PC-9 (cell line): ENCODE data around the gene GARNL3.

ENCODE experiments used
- EZH2 ChIP-seq: fragments of 200-600 bp; sonication (generic); IDR thresholded peaks from 2 replicates; pipeline ENCODE4 v1.8.0; 2017; ENCODE audit warnings: antibody characterized with exemption, low read depth
- TF ChIP-seq, protein P1 (sequence below): fragments of 200-600 bp; sonication (generic); conservative IDR thresholded peaks from 2 replicates; pipeline ENCODE4 v1.6.1; 2017; ENCODE audit warnings: mixed run types, antibody characterized with exemption, mild to moderate bottlenecking, moderate library complexity

DNA sequence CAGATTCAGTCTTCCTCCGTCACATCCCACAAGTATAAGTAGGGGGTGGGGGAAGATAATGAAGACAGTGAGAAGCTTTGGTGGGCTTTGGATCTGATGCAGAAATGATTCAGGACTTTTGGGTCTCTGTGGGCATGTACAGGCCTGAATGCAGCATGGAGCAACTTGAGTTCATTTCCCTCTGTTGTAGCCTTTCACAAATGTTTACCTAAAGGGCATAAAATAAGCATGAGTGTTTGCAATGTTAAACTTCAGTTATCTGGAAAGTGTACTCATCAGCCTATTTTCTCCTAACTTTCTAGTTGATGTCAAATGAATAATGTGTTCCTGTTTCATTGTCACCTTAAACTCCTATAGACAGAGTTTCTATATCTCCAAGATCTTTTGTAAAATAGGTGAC lies 39.3 kb downstream of the GARNL3 start:
- TF ChIP-seq, protein P1, sequence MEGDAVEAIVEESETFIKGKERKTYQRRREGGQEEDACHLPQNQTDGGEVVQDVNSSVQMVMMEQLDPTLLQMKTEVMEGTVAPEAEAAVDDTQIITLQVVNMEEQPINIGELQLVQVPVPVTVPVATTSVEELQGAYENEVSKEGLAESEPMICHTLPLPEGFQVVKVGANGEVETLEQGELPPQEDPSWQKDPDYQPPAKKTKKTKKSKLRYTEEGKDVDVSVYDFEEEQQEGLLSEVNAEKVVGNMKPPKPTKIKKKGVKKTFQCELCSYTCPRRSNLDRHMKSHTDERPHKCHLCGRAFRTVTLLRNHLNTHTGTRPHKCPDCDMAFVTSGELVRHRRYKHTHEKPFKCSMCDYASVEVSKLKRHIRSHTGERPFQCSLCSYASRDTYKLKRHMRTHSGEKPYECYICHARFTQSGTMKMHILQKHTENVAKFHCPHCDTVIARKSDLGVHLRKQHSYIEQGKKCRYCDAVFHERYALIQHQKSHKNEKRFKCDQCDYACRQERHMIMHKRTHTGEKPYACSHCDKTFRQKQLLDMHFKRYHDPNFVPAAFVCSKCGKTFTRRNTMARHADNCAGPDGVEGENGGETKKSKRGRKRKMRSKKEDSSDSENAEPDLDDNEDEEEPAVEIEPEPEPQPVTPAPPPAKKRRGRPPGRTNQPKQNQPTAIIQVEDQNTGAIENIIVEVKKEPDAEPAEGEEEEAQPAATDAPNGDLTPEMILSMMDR, result no peak
- TF ChIP-seq EZH2, result no peak
